Activated CD4-positive, alpha-beta T cell treated with anti-CD3 and anti-CD28 coated beads, Interleukin-2, amount 50 U/mL, for 16 hours (primary cell): ENCODE measurements around the gene SCAANT1.
A peak's percentile ranks its signal among the peaks of the same experiment; 100 is the strongest.

Experiments used
- DNase-seq: peaks from one replicate; pipeline ENCODE4 v3.0.0-alpha.2; 2020

The SCAANT1 gene

DNA sequence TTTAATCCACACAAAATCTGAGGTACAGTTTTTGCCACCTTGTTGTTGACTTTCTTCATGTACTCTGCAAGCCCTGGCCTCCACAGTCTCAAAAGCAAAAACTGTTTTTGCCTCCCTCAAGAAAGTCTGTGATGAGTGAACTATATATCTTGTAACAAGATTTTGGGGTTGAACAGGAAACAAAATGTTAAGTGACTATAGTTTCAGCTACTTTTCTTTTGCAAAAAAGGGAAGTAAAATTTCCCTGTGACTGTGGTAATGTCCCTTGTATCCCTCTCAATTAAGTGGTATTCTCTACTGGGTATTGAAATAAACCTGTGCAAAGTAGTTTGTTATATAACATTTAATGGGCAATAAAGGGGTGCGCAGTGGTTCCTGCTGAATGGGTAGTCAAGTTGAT is 21.3 kb upstream of the SCAANT1 start:
- no peak for DNase-seq

DNA sequence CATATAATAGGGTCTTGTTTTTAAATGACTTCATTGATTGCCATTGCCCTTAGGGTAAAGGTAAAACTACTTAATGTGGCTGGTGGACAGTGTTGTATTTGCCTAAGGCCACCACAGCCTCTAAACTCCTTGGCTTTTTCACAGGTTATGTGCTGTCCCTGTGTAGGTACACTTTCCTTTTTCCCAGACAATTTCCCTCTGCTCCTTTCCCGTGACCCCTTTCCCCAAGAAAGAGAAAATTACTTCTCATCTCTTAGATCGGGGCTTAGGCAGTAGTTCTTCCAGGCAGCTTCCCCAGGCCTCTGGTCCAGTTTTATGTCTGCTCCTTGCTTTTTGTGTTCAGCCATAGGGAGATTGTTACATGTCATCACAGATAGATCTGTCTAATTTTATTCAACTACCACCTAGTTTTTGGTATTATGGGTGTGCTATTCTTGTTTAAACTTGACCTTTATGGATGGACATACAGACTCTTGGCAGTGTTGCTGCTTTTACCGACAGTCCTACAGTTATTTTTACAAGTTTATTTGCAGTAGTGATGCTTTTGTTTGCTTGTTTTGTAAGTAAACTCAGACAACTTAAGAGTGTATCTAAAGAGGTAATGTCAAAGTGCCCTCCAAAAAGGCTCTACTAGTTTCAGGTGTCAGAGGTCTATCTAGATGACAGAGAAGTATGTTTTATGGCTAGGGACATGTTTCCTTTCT is 20.5 kb upstream of the SCAANT1 start:
- no peak for DNase-seq

GRCh38 chr3:63931290-63931689 is 19.1 kb upstream of the SCAANT1 start:
- DNase-seq: no peak

GRCh38 chr3:63927422-63928280 is 15.5 kb upstream of the SCAANT1 start:
- DNase-seq: no peak

GRCh38 chr3:63926309-63926708 is 14.1 kb upstream of the SCAANT1 start:
- DNase-seq: no peak

DNA sequence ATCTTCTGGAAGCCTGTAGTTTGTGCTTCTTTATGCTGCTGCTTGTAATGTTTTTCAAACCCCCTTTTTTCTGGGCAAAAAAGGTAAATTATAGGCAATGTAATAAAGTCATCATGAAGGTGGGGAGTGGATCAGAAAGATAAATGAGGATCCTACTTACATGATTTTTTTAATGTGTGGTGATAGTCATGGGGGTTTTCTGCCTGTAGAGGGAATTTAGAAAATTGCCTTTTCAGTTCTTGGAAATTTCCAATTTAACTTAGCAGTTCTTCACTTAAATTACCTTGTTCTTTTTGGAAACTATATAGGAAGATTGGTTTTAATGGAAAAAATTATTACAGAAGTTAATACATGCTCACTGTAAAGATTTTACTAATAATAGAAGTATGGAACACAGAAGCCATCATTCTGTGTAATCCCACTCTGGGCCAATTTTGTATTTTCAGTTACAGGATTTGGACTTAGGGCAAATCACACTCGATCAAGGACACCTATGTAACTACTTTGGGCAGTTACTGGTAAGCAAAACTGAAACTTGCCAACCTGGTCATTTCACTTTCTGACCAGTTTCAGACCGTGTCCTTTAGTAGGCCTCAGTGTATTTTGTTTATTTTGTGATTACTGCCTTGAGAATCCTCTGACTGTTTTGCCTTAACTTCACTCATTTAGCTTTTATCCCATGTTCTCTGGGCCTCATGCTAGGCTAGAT is 10.5 kb upstream of the SCAANT1 start:
- no peak for DNase-seq

- DNase-seq: no peak
These were observed 9.7 kb upstream of the SCAANT1 start for GRCh38 chr3:63921741-63922482.

DNA sequence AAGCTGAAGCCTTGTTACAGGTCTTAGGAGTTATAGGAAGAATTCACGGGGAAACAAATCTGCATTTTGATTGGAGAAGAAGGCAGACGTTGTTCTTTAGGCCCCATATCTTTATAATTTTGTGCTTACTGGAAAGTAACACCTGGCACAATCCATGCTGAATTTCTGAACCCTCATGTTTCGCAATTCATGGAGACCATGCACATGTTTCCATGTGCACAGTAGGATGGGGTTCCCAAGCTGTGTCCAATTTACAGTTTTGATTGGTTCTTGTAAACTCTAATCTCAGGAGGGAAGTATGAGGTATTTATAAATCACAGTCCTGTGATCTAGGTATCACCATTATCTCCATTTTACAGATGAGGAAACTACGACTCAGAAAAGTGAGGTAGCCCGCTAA is 7.8 kb upstream of the SCAANT1 start:
- DNase-seq: no peak

DNA sequence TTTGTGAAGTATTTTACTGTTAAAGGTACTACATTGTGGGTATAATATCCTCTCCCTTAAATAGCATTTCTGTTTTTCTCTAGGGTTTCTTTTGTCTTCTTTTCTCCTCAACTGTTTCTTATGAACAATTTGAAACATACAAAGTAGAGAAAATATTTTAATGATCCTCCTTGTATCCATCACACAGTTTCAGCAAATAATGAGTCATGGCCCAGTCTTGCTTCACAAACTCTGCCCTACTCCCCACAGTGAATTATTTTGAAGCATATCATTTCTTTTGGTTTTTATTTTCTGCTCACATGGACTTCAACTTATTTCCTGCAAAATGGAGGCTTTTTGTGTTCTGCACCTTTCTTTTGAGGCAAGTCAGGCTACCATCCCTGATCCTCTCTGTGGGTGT is 6.1 kb upstream of the SCAANT1 start:
- no peak for DNase-seq

DNA sequence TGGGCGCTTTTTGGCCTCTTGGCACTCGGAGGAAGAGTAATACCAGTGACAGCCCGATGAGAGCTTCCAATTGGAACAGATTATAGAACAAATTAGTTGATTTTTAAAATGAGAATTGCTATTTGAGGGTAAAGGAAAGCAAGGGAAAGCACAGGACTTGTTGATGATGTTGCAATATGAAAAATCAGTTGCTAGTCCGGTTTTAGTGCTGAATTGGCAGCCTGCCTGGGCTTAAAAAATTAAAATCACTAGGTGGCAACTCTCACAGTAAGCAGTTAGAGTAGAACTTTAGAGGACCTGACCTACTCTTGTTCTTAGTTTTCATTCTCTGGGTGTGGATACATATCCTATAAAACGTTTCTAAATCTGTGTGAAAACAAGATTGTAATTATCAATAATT is 2.1 kb upstream of the SCAANT1 start:
- no peak for DNase-seq

- DNase-seq: peak; percentile 47
These were observed 795 bp upstream of the SCAANT1 start for GRCh38 chr3:63912768-63913588.

DNA sequence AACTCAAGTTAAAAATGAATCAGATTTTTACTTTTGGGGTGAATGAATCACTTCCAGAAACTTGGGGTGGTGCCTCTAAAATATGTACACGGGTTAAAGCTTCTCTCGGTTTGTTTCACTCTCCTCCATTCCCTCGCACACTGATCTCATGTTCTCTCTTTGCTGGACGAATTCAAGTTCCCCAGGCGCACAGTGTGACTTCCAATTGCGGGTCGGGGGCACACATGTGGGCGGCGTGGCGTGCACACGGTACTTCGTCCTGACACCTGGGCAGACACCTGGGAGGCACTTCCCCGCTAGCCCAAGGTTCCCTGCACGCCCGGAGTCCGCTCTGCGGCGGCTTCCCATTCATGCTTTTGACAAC is 692 bp downstream of the SCAANT1 start:
- DNase-seq: peak; percentile 56

DNA sequence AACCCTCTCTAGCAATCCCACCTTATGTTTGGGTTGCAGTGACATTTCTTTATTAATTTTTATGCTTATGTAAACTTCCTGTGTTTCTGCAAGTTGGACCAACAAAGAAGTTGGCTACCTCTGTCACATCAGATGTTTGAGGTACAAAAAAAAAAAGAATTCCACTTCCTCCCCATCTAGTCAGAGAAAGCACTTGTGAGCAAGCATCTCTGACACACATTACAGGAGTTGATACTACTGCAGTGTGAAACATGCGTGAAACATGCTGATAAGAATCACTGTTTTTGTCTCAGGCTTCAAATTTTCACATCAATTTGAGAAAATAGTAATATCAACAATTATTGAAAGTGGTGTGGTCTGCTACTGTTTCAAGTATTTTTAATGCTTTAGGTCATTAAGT is 1.3 kb downstream of the SCAANT1 start:
- DNase-seq: peak; percentile 56

DNA sequence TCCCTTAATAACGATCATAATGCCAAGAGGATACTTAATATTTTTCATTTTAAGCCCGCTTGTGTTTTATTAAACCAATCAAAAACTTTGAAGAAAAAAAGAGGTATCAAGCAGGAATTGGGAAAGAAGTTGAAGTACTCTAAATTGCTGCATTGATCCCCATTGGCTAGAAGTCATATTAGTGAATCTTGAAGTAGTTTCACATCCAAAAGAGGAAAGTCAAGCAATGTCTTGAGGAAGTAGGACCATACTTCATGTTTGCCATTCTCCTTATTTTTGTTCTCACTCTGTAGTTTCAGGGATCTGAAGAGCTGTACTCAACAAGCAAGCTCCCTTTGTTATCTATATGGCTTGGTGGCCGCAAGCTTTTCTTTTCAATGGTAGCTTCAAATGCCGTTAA is 2.2 kb downstream of the SCAANT1 start:
- no peak for DNase-seq

DNA sequence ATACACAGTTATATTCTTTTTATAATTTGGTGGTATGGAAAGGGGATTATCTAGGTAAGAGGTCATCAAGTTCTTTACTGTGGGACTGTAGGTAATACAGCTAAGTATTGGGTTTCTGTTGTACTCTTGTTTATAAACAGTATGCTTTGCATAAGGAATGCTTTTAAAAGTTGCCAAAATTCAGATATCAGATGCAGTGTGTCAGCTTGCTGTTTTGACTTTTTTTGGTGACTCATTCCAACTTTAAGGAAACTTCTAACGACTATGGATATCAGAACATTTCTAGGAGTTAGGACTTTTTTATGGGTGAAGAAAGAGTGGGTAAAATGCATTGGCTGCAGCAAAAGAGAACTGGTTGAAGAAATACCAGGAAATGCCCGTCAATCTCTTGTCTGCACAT is 2.8 kb downstream of the SCAANT1 start:
- DNase-seq: no peak

GRCh38 chr3:63908776-63909175 is 3.4 kb downstream of the SCAANT1 start:
- DNase-seq: no peak

DNA sequence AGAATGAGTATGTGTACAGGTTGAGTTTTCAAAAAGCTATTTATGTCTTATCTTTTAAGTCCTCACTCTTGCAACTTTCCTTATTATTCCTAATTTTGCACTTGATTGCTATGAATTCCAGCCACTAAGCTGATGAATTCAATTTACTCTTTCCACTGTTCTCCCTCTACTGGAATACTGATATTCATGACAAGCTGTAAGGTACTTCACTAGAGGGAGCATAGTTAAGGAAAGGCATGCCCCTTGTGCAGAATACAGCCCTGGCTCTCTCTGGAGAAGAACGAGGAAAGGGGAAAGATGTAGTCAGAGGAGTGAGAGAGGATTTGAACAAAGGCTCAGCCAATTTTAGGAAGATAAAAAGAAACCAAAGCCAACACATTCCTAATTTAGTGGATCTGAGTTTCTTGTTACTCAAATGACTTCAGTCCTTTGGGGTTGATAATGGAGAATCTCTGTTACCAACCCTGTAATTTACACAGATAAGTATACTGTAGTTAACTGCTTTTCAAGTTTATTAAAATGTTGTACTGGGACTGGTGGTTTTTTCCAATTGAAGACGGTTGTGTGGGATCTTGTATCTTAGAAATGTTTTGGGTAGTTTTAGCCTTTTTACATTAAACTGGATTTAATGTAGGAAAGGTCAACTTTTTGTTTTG is 4.0 kb downstream of the SCAANT1 start:
- no peak for DNase-seq

DNA sequence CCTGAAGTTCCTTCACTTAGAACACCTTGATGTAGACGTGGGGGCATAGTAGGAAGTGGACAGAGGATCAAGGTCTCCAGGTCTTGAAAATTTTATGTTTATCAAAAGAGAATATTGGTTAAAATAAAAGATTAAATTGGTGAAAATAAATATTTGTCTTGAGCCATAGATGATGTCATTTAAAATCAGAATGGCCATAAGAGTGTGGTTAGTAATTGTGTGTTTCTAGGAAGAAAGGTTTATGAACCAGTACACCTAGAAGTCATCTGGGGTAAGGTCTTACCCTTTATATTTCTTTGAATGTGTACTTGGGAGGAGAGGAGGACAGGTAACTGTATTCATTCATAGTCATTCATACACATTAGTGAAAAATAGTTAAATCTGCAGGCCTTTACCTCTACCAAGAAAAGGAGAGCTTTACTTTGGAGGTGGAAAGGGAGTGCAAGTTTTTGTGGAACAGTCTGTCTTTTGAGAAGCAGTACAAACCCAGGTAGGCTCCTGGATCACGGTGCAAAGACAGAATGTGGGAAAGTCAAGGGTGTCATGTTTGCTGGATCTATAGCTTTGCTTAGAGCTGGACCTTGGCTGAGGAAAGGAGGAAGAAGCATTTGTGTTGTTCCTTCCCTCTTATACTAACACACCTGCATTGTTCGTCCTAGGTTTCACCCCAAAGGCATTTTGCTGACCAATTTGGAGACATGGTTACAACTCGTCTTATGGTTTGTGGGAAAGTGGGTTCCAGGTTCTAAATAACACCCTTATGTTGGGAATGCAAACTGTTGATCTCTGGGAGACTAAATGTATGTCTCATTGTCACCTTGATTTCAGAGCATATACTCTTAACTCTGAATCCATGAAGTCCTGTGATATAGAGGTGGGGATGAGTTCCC is 6.2 kb downstream of the SCAANT1 start:
- DNase-seq: no peak

DNA sequence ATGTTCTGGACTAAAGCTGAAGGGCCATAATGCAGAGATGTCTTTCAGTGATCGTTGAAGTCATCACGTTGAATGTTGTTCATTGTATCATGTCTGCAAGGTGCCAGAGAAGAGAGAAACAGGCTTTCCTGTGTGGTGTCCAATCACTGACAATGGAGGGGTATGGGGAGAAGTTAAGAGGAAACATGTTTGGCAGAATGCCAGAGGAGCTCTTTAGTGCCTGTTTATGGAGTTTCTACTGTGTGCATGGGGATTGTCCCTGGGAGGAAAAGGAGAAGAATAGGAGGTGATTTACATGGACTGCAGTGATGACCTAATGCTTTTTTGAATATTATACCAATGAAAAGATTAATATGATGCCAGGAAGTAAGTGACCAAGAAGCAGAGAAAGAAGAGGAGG is 11.7 kb downstream of the SCAANT1 start:
- DNase-seq: no peak

DNA sequence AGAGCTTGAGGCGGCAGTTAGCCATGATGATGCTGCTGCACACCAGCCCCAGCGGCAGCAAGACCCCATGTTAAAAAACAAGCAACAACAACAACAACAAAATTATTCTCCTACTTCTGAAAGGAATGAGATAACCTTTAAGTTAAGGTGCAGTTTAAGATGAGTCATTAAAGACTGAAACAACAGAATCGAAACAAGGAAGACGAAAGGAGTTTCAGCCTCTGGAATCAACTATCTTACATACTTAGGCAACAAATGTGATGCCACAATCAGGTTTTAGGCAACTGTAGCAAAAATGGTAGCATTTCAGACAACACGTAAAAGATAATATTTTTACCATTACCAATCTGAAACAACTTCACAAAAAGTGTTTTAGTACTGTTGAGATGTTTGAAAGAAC is 12.2 kb downstream of the SCAANT1 start:
- DNase-seq: no peak
